ENCODE data around the gene TRPM5.

DNA sequence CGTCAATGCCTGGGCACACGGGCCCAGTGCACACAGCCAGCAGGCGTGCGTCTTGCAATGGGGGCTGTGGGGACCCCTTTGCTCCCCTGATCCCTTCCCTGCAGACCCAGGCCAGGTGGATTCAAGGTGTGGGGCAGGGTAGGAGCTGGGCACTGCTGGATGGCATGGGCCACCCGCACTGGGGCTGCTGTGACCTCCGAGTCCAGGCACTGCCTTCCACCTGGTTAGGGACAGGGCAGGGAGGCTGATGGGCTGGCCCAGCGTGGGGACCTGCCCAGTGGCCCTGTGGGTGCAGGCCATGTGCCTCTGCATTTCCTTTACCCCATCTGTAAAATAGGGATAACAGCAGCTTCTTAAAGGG lies 23.4 kb upstream of the TRPM5 start:
- TF ChIP-seq, protein P1, sequence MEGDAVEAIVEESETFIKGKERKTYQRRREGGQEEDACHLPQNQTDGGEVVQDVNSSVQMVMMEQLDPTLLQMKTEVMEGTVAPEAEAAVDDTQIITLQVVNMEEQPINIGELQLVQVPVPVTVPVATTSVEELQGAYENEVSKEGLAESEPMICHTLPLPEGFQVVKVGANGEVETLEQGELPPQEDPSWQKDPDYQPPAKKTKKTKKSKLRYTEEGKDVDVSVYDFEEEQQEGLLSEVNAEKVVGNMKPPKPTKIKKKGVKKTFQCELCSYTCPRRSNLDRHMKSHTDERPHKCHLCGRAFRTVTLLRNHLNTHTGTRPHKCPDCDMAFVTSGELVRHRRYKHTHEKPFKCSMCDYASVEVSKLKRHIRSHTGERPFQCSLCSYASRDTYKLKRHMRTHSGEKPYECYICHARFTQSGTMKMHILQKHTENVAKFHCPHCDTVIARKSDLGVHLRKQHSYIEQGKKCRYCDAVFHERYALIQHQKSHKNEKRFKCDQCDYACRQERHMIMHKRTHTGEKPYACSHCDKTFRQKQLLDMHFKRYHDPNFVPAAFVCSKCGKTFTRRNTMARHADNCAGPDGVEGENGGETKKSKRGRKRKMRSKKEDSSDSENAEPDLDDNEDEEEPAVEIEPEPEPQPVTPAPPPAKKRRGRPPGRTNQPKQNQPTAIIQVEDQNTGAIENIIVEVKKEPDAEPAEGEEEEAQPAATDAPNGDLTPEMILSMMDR (conservative IDR thresholded peaks at IDR 0.05; ENCODE audit: low read depth, low read length) = no peak
- TF ChIP-seq EZH2 (IDR thresholded peaks at IDR 0.05; ENCODE audit: borderline replicate concordance, low read depth, low read length, poor library complexity, severe bottlenecking) = no peak
